CD14-positive monocyte (primary cell): ENCODE results near the gene SUPT4H1. TPM values are rescaled to one million over a fixed set of nuclear protein-coding genes. Genes with fewer than 3 reads are reported as not detected.

Experiments used
- DNase-seq, 3 donors: peaks; one replicate each; pipeline ENCODE4 v3.0.0-alpha.2; 2011 to 2022
- H2AFZ ChIP-seq: 2 replicates; pipeline ENCODE4 v1.6.0; 2012; ENCODE audit warnings: mild to moderate bottlenecking, low read depth, low read length, inconsistent platforms; ENCODE audit not compliant: insufficient read depth, poor library complexity, severe bottlenecking
- H3K27ac ChIP-seq, 2 donors: 1 replicate in 1 of 2; 2 replicates in 1 of 2; pipeline ENCODE4 v1.5.1; 2012 to 2013; ENCODE audit warnings: low read length in 2 of 2, control low read depth in 1 of 2, inconsistent platforms in 1 of 2, low read depth in 1 of 2, mild to moderate bottlenecking in 1 of 2
- H3K27me3 ChIP-seq, 2 donors: one replicate each; pipeline versions ENCODE4 v1.6.0 to v1.6.1; 2011 to 2013; ENCODE audit warnings: low read length in 2 of 2; ENCODE audit not compliant: control insufficient read depth in 2 of 2, insufficient read depth in 2 of 2
- H3K36me3 ChIP-seq, 2 donors: replicated peaks in 1 of 2; 1 replicate in 1 of 2; 2 replicates in 1 of 2; pipeline versions ENCODE4 v1.5.1 to v1.6.1; 2012 to 2013; ENCODE audit warnings: low read length in 2 of 2, control low read depth in 1 of 2, inconsistent platforms in 1 of 2, mild to moderate bottlenecking in 1 of 2; ENCODE audit not compliant: insufficient read depth in 2 of 2, control insufficient read depth in 1 of 2
- H3K4me1 ChIP-seq, 2 donors: 1 replicate in 1 of 2; 2 replicates in 1 of 2; pipeline versions ENCODE4 v1.5.1 to v1.6.1; 2012 to 2013; ENCODE audit warnings: low read length in 2 of 2, control low read depth in 1 of 2, inconsistent platforms in 1 of 2, mild to moderate bottlenecking in 1 of 2, moderate library complexity in 1 of 2; ENCODE audit not compliant: insufficient read depth in 2 of 2, control insufficient read depth in 1 of 2
- H3K4me2 ChIP-seq: replicated peaks from 2 replicates; pipeline ENCODE3; 2012; ENCODE audit warnings: low read length, moderate library complexity, mild to moderate bottlenecking; ENCODE audit not compliant: poor library complexity, severe bottlenecking; ENCODE audit errors: extremely low read depth
- H3K4me3 ChIP-seq, 3 experiments: fragments of 200-600 bp in 1 of 3; sonication (generic) in 1 of 3; replicated peaks in 1 of 3; 1 replicate in 2 of 3; 2 replicates in 1 of 3; pipeline ENCODE4 v1.5.1; 2011 to 2013; ENCODE audit warnings: low read length in 3 of 3, mild to moderate bottlenecking in 3 of 3, control low read depth in 2 of 3, low read depth in 2 of 3, inconsistent platforms in 1 of 3, moderate library complexity in 1 of 3
- H3K79me2 ChIP-seq: 2 replicates; pipeline ENCODE4 v1.6.0; 2012; ENCODE audit warnings: mild to moderate bottlenecking, control low read depth, inconsistent platforms, low read length, moderate library complexity; ENCODE audit not compliant: insufficient read depth
- H3K9ac ChIP-seq: 2 replicates; pipeline ENCODE4 v1.6.0; 2017; ENCODE audit warnings: low read length, mild to moderate bottlenecking; ENCODE audit not compliant: insufficient read depth, poor library complexity, severe bottlenecking
- H3K9me3 ChIP-seq, 2 donors: replicated peaks in 1 of 2; 1 replicate in 1 of 2; 2 replicates in 1 of 2; pipeline versions ENCODE4 v1.5.1 to v1.6.1; 2012 to 2013; ENCODE audit warnings: low read length in 2 of 2, control low read depth in 1 of 2; ENCODE audit not compliant: control insufficient read depth in 1 of 2, insufficient read depth in 1 of 2
- H4K20me1 ChIP-seq: 2 replicates; pipeline ENCODE4 v1.6.0; 2012; ENCODE audit warnings: mild to moderate bottlenecking, low read length, control low read depth, moderate library complexity; ENCODE audit not compliant: insufficient read depth
- H3K27ac Mint-ChIP-seq, 7 donors: one replicate each; pipeline ENCODE4 v1.8.0; 2020; ENCODE audit warnings: mild to moderate bottlenecking in 7 of 7, mixed read lengths in 7 of 7, moderate library complexity in 6 of 7, inconsistent platforms in 2 of 7
- H3K27me3 Mint-ChIP-seq, 3 donors: one replicate each; pipeline ENCODE4 v1.8.0; 2021 to 2022; ENCODE audit warnings: low read depth in 3 of 3, mild to moderate bottlenecking in 3 of 3, mixed read lengths in 3 of 3, moderate library complexity in 3 of 3, inconsistent platforms in 1 of 3
- H3K36me3 Mint-ChIP-seq, 2 donors: one replicate each; pipeline ENCODE4 v1.8.0; 2020; ENCODE audit warnings: mixed read lengths in 2 of 2, inconsistent platforms in 1 of 2, mild to moderate bottlenecking in 1 of 2
- H3K4me1 Mint-ChIP-seq: one replicate; pipeline ENCODE4 v1.8.0; 2020; ENCODE audit warnings: mild to moderate bottlenecking, mixed read lengths
- H3K4me3 Mint-ChIP-seq, 2 donors: one replicate each; pipeline ENCODE4 v1.8.0; 2020; ENCODE audit warnings: mild to moderate bottlenecking in 2 of 2, mixed read lengths in 2 of 2, moderate library complexity in 1 of 2
- H3K9me3 Mint-ChIP-seq, 7 donors: one replicate each; pipeline ENCODE4 v1.8.0; 2020 to 2022; ENCODE audit warnings: mixed read lengths in 7 of 7, mild to moderate bottlenecking in 6 of 7, moderate library complexity in 6 of 7, inconsistent platforms in 2 of 7
- CTCF ChIP-seq: fragments of 200-600 bp; IDR thresholded peaks from one replicate; pipeline ENCODE4 v1.8.0; 2022; ENCODE audit warnings: antibody characterized with exemption, mild to moderate bottlenecking
- WGBS: methylation state at CpG from one replicate; pipeline ENCODE4 v1.1.5; 2013; ENCODE audit warnings: missing lambda C conversion rate; ENCODE audit not compliant: insufficient coverage; 5-methylcytosine and 5-hydroxymethylcytosine counted together
- intact Hi-C, 2 donors: fragments of 100-400 bp; cut with micrococcal nuclease; formaldehyde crosslinking; loops; one replicate each; pipeline versions ENCODE4 v1.15.0 to v1.15.1; 2023
- polyA plus RNA-seq, 3 donors: library from polyadenylated mRNA; depleted of rRNA in 1 of 3; unstranded in 2 of 3; stranded (reverse) in 1 of 3; fragments of 300-500 nt in 2 of 3; fragments of >200 nt in 1 of 3; fragmentation: Illumina TruSeq in 2 of 3; gene quantifications; 1 replicate in 2 of 3; 2 replicates in 1 of 3; pipeline ENCODE4 v1.2.3, GENCODE V29; 2012 to 2021

The SUPT4H1 gene
- polyA plus RNA-seq, 3 donors = 144 to 251 (median 241) TPM

- no peak overlapping the region for H3K9ac ChIP-seq
- WGBS = no CpG with 5 or more reads among the region's 1 CpG
Measured at GRCh38 chr17:58356231-58356630, 4.2 kb upstream of the SUPT4H1 start.

GRCh38 chr17:58354541-58355216 lies 2.7 kb upstream of the SUPT4H1 start:
- H3K36me3 Mint-ChIP-seq = peaks cover 5 to 15% of the 10 kb centered on the region in 2 donors
- H2AFZ ChIP-seq = no peak overlapping the region

More at GRCh38 chr17:58356231-58356630, 4.2 kb upstream of the SUPT4H1 start:
- Mint-ChIP-seq H3K4me1 (peaks cover 20% of the 10 kb centered on the region), H3K9me3 (peaks cover 0 to 2% (median 0%) of the 10 kb centered on the region in 7 donors), H3K36me3 (peaks cover 0 to 2% of the 10 kb centered on the region in 2 donors), H3K4me3 (no peak overlapping the region), H3K27ac (no peak overlapping the region), H3K27me3 (peaks cover 0 to 10% (median 2%) of the 10 kb centered on the region in 3 donors)
- H3K4me2 ChIP-seq = no peak overlapping the region
- no peak for DNase-seq
- peaks cover 17 to 18% of the 10 kb centered on the region in 2 donors for H3K4me1 ChIP-seq
- TF ChIP-seq CTCF = no peak
- peaks cover 16% of the 10 kb centered on the region for H3K79me2 ChIP-seq
- no peaks in the 10 kb centered on the region for H3K9me3 ChIP-seq
- H3K36me3 ChIP-seq = no peaks in the 10 kb centered on the region
- H3K27me3 ChIP-seq = no peaks in the 10 kb centered on the region
- no peak overlapping the region for H3K4me3 ChIP-seq
- H2AFZ ChIP-seq = no peak overlapping the region
- peaks cover 6% of the 10 kb centered on the region for H4K20me1 ChIP-seq
- no peak overlapping the region for H3K27ac ChIP-seq
- intact Hi-C loops = no loop called here

More at GRCh38 chr17:58354541-58355216, 2.7 kb upstream of the SUPT4H1 start:
- TF ChIP-seq CTCF = no peak
- 100% methylated on average over 3 of the region's 6 CpGs for WGBS
- Histone ChIP-seq H3K79me2 (peaks cover 28% of the 10 kb centered on the region), H4K20me1 (peaks cover 12% of the 10 kb centered on the region), H3K4me2 (no peak overlapping the region), H3K4me1 (peaks cover 25 to 29% of the 10 kb centered on the region in 2 donors), H3K27ac (no peak overlapping the region), H3K9me3 (no peaks in the 10 kb centered on the region), H3K9ac (no peak overlapping the region), H3K27me3 (no peaks in the 10 kb centered on the region), H3K4me3 (no peak overlapping the region), H3K36me3 (peaks cover 3 to 6% of the 10 kb centered on the region in 2 donors)
- DNase-seq = no peak
- H3K4me1 Mint-ChIP-seq = peaks cover 29% of the 10 kb centered on the region
- intact Hi-C loops = loop anchor here in 1 of 2 donors (5.0 kb wide), 1 partner anchor 63 kb away; the partner anchor contains the start of gene RNF43
- no peak overlapping the region for H3K27ac Mint-ChIP-seq
- peaks cover 0 to 3% (median 2%) of the 10 kb centered on the region in 3 donors for H3K27me3 Mint-ChIP-seq
- H3K4me3 Mint-ChIP-seq = no peak overlapping the region
- peaks cover 0 to 2% (median 0%) of the 10 kb centered on the region in 7 donors for H3K9me3 Mint-ChIP-seq
